K562 (cell line): Measurements from ENCODE around the gene ELAVL3. TPM values are rescaled to one million over a fixed set of nuclear protein-coding genes. Genes with fewer than 3 reads are reported as not detected.

Experiments used
- ATF1 ChIP-seq, 2 experiments: fragments of 450-650 bp in 1 of 2; IDR thresholded peaks; 2 replicates each; pipeline ENCODE4 v1.6.1; 2016; ENCODE audit warnings: missing compliant biosample characterization in 1 of 2, missing genetic modification characterization in 1 of 2
- BRD9 ChIP-seq: fragments of 450-650 bp; IDR thresholded peaks from 2 replicates; pipeline ENCODE4 v1.6.1; 2018; ENCODE audit warnings: low read depth; ENCODE audit not compliant: partially characterized antibody
- CCNT2 ChIP-seq: IDR thresholded peaks from 2 replicates; pipeline ENCODE4 v1.6.1; 2011; ENCODE audit warnings: borderline replicate concordance, low read depth, mild to moderate bottlenecking, moderate library complexity, mixed read lengths, low read length; ENCODE audit not compliant: insufficient read length; ENCODE audit errors: extremely low read depth
- CREB1 ChIP-seq, 2 experiments: sonication (generic) in 1 of 2; formaldehyde crosslinking in 1 of 2; IDR thresholded peaks; 2 replicates each; pipeline versions ENCODE4 v1.6.1 to v1.8.0; 2012 to 2022; ENCODE audit warnings: inconsistent platforms in 1 of 2, mild to moderate bottlenecking in 1 of 2, missing genetic modification reagents in 1 of 2, moderate library complexity in 1 of 2
- RCOR1 ChIP-seq, 2 experiments: IDR thresholded peaks; 2 replicates each; pipeline ENCODE4 v1.6.1; 2012; ENCODE audit warnings: low read depth in 2 of 2, low read length in 2 of 2, borderline replicate concordance in 1 of 2, improper control_type of control experiment in 1 of 2
- STAG1 ChIP-seq: sonication (generic); formaldehyde crosslinking; IDR thresholded peaks from 2 replicates; pipeline ENCODE4 v1.5.0; 2020; ENCODE audit warnings: missing genetic modification reagents, borderline replicate concordance
- polyA plus RNA-seq, 8 experiments: library from polyadenylated mRNA; depleted of rRNA in 4 of 8; stranded (reverse) in 5 of 8; unstranded in 3 of 8; fragments of >200 nt; fragmentation: Nextera tagmentation in 2 of 8; fragmentation: Illumina TruSeq in 1 of 8; extraction: Ambion mirVana in 2 of 8; extraction: Trizol in 1 of 8; gene quantifications; 2 replicates each; pipeline versions ENCODE4 v1.2.1 to v1.2.3, GENCODE V29; 2011 to 2014; ENCODE audit warnings: inconsistent platforms in 1 of 8, missing spikeins in 1 of 8
- total RNA-seq, 7 experiments: library from RNA; depleted of rRNA in 6 of 7; stranded (reverse); fragments of >200 nt in 6 of 7; fragmentation: Illumina TruSeq in 2 of 7; extraction: Trizol in 2 of 7; gene quantifications; 2 replicates each; pipeline versions ENCODE4 v1.2.1 to v1.2.3, GENCODE V29; 2011 to 2021; ENCODE audit warnings: low replicate concordance in 1 of 7
- TF ChIP-seq, protein P1 (sequence below): fragments of 250-450 bp; sonication (Bioruptor Pico); IDR thresholded peaks from 2 replicates; pipeline ENCODE4 v1.4.0; 2020; ENCODE audit warnings: mild to moderate bottlenecking
- TF ChIP-seq, protein P2 (sequence below): fragments of 250-450 bp; sonication (Bioruptor Pico); IDR thresholded peaks from 2 replicates; pipeline ENCODE4 v1.5.0; 2020; ENCODE audit warnings: mild to moderate bottlenecking, borderline replicate concordance
- TF ChIP-seq, protein P3 (sequence below), 2 experiments: fragments of 450-650 bp in 1 of 2; sonication (generic) in 1 of 2; formaldehyde crosslinking in 1 of 2; IDR thresholded peaks in 1 of 2; conservative IDR thresholded peaks in 1 of 2; 2 replicates each; pipeline versions ENCODE4 v1.6.1 to v1.8.1; 2016 to 2023; ENCODE audit warnings: mild to moderate bottlenecking in 2 of 2, moderate library complexity in 2 of 2, inconsistent platforms in 1 of 2, missing genetic modification reagents in 1 of 2

Gene ELAVL3
- total and polyA plus RNA-seq, 9 of the 15 experiments (the other 6 are each of a cell fraction or from before 2014, with no cell fraction given), result not detected

DNA sequence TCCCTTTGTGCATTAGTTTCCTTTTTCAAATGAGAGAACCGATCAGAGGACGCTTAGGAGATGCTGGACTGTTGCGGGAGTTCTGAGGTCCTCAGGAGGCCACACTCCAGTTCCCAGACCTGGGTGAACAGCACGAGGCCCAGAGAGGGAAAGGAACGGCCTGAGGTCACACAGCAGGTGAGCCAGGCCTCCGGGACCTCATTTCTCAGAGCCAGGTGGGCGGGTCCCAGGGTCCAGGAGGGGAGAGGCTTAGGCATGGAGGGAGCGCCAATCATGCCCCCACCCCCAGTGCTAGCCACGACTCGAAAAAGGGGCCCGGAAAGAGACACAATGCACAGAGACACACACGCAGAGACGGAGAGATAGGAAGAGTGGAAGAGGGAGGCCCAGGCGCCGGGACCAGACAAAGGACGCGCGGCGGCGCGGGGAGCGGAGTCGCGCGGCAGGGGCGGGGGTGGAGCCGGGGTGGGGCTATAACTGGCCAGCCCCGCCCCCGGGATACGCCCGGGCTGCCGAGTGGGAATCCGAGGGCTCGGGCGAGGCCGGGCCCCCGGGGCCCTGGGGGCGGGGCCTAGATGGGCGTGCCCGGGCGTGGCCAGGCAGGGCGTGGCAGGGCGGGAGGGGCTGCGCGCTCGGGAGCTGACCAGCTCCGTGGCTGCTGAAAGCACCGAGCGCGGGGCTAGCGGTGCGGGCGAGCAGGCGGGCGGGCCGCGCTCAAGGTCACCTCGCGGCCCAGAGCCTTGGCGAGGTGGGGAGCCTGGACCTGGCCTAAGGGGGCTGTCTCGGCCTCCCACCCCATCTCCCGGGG is 1.6 kb downstream of the ELAVL3 start (continued):
- TF ChIP-seq, protein P1, sequence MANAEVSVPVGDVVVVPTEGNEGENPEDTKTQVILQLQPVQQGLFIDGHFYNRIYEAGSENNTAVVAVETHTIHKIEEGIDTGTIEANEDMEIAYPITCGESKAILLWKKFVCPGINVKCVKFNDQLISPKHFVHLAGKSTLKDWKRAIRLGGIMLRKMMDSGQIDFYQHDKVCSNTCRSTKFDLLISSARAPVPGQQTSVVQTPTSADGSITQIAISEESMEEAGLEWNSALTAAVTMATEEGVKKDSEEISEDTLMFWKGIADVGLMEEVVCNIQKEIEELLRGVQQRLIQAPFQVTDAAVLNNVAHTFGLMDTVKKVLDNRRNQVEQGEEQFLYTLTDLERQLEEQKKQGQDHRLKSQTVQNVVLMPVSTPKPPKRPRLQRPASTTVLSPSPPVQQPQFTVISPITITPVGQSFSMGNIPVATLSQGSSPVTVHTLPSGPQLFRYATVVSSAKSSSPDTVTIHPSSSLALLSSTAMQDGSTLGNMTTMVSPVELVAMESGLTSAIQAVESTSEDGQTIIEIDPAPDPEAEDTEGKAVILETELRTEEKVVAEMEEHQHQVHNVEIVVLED (CRISPR knock-in tag), result 0 out of 2 replicates have a peak, but pooled peaks have one; percentile 24
- TF ChIP-seq STAG1 (CRISPR knock-in tag) (peak; percentile 39; the same call in 1 of the 2 replicates), BRD9 (peak; percentile 93), CREB1 (IDR thresholded peaks at IDR 0.05) (peak; percentile 29; the same call in 1 of the 2 replicates), CREB1 (CRISPR knock-in tag; IDR thresholded peaks at IDR 0.05) (peak; percentile 73; the same call in 1 of the 2 replicates), ATF1 (CRISPR knock-in tag; IDR thresholded peaks at IDR 0.05) (0 out of 2 replicates have a peak, but pooled peaks have one; percentile 14), ATF1 (tag; IDR thresholded peaks at IDR 0.05) (no peak), RCOR1 (IDR thresholded peaks at IDR 0.05; ENCODE audit: borderline replicate concordance in 1 of 2, low read depth in 2 of 2, low read length in 2 of 2) (peak in 1 of 2 experiments; percentile 83; a peak in 2 of 4 replicates), CCNT2 (peak; percentile 88)
- TF ChIP-seq, protein P2, sequence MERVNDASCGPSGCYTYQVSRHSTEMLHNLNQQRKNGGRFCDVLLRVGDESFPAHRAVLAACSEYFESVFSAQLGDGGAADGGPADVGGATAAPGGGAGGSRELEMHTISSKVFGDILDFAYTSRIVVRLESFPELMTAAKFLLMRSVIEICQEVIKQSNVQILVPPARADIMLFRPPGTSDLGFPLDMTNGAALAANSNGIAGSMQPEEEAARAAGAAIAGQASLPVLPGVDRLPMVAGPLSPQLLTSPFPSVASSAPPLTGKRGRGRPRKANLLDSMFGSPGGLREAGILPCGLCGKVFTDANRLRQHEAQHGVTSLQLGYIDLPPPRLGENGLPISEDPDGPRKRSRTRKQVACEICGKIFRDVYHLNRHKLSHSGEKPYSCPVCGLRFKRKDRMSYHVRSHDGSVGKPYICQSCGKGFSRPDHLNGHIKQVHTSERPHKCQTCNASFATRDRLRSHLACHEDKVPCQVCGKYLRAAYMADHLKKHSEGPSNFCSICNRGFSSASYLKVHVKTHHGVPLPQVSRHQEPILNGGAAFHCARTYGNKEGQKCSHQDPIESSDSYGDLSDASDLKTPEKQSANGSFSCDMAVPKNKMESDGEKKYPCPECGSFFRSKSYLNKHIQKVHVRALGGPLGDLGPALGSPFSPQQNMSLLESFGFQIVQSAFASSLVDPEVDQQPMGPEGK (CRISPR knock-in tag), result no peak
- TF ChIP-seq, protein P3, sequence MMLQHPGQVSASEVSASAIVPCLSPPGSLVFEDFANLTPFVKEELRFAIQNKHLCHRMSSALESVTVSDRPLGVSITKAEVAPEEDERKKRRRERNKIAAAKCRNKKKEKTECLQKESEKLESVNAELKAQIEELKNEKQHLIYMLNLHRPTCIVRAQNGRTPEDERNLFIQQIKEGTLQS (IDR thresholded peaks at IDR 0.05), result no peak
- TF ChIP-seq, protein P3 (CRISPR knock-in tag; conservative IDR thresholded peaks at IDR 0.05), result 0 out of 2 replicates have a peak, but pooled peaks have one; percentile 40
